GM12892 (cell line): ENCODE results near the gene SNRNP25.

Experiments used
- POLR2A ChIP-seq: IDR thresholded peaks from 2 replicates; pipeline ENCODE4 v1.6.1; 2011; ENCODE audit warnings: low read depth, low read length, control low read depth
- POLR2AphosphoS5 ChIP-seq: IDR thresholded peaks from 2 replicates; pipeline ENCODE4 v1.6.1; 2011; ENCODE audit warnings: low read depth, low read length, control low read depth
- TAF1 ChIP-seq: IDR thresholded peaks from 2 replicates; pipeline ENCODE4 v1.6.1; 2011; ENCODE audit warnings: low read depth, mild to moderate bottlenecking, control low read depth, low read length, borderline replicate concordance

GRCh38 chr16:86483-86952 is 32.9 kb downstream of the SNRNP25 start:
- TF ChIP-seq POLR2A = no peak
- no peak for TF ChIP-seq POLR2AphosphoS5
- no peak for TF ChIP-seq TAF1
